Jurkat, Clone E6-1 (cell line): ENCODE results near the gene CPZ.
"Not testable (repeated sequence)": the region's sequence is repeated elsewhere in the genome, so short reads cannot be mapped to it uniquely, and the experiment has no call there.

Source experiments
- DNase-seq: peaks from one replicate; pipeline ENCODE4 v3.0.0-alpha.2; 2011; ENCODE audit warnings: low read depth, low spot score
- H3K4me3 ChIP-seq: 2 replicates; pipeline ENCODE4 v1.5.1; 2011; ENCODE audit warnings: mild to moderate bottlenecking, low read length, control low read depth, moderate library complexity

The CPZ gene

GRCh38 chr4:8645753-8646124 lies 53.2 kb downstream of the CPZ start:
- DNase-seq, result no peak
- H3K4me3 ChIP-seq, result no peak overlapping the region

DNA sequence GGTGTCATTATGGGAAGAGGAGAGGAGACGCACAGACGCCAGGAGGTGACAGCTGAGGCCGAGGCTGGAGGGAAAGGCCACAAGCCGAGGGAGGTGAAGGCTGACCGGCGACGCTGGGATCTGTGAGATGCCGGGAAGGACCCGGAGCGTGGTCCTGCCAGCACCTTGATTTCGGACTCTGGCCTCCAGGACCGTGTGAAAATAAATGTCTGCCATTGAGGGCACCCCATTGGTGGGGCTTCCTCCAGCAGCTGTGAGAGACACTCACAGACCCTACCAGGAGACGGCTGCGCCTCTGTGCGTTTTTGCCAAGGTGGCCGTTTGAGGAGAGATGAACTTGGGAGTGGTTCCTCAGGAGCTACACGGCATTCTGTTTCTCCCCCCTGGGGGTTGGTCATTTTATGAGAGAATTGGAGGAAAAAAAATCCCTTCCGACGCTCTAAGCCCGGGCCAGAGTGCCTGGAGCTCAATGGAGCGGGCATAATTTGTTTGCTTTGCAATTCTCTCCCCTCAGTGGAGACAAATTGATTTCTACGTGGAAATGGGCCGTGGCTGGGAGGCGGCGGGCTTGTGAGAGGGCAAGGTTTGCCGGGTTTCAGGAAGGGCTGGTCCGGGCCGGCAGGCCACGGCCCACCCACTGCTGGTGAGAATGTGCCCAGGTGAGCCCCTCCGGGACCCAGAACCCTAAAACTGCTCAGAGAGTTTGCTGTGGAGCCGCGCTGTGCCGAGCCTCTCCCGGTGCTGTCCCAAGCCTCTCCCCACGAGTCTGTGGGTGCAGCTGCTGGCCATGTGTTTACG lies 53.9 kb downstream of the CPZ start:
- DNase-seq, result no peak
- H3K4me3 ChIP-seq, result no peak overlapping the region

DNA sequence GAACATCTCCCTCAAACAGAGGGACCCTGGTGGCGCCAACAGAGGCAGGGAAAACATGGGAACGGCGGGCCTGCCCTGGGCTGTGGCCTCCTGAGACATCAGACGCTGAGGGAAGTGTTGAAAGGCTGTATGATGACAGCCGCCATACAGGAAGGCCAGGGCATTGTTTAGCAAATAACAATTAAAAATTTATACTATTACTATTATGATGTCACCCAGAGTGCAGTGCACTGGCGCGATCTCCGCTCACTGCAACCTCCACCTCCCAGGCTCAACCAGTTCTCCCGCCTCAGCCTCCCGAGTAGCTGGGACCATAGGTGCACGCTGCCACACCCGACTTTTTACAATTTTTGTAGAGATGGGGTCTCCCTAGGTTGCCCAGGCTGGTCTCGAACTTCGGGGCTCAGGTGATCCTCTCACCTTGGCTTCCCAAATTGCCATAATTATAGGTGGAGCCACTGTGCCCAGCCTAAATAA lies 54.6 kb downstream of the CPZ start:
- DNase-seq, result no peak
- no peak overlapping the region for H3K4me3 ChIP-seq

GRCh38 chr4:8647626-8648025 lies 55.1 kb downstream of the CPZ start:
- DNase-seq, result no peak
- H3K4me3 ChIP-seq, result no peak overlapping the region

DNA sequence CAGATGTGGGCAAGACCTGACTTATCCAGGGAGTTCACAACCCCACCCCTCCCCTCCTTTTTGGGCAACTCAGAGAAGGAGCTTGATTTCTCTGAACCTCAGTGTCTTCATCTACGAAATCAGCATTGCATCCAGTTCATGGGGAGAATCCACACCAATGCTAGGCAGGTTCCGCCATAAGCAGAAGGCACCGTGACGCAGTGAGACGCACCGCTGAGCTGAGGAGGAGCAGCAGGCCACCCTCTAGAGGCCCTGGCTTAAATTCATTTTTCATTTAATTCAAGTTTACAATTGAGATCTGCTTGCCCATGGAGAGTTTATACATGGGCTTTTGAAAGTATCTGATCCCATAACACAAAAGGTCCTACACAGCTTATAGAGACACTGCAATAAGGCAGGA lies 55.7 kb downstream of the CPZ start:
- no peak for DNase-seq
- H3K4me3 ChIP-seq, result no peak overlapping the region

- DNase-seq, result no peak
- no peak overlapping the region for H3K4me3 ChIP-seq
Observed at GRCh38 chr4:8648816-8649630, 56.5 kb downstream of the CPZ start.

GRCh38 chr4:8649631-8650361 lies 57.2 kb downstream of the CPZ start:
- no peak for DNase-seq
- H3K4me3 ChIP-seq, result no peak overlapping the region

DNA sequence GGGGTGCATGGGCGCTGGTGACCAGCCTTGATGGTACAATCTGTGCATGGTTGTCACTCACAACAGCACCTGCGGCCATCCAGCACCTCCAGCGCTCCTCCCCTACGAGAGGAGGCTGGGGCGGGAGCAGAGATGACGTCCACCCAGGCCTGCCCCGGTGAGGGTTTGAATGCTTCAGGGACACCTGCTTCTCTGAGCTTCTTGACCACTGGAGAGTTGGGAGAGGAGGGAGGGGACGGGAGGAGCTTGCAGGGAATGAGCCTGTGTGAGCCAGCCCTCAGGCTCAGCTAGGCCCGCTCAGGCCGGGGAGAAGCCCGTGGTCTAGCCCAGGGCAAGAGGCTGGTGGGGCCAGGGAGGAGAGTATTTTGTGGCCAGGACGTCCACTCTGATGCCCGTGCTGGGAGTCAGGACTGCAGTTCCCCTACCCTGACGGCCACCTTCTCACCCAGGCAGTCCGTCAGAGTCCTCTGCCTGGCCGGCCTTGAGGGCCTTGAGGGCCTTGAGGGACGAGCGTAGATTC lies 59.2 kb downstream of the CPZ start:
- H3K4me3 ChIP-seq, result no peak overlapping the region
- no peak for DNase-seq

- no peak for DNase-seq
- no peak overlapping the region for H3K4me3 ChIP-seq
Observed at GRCh38 chr4:8652181-8653078, 59.9 kb downstream of the CPZ start.

- H3K4me3 ChIP-seq, result no peak overlapping the region
- DNase-seq, result no peak
Observed at GRCh38 chr4:8653326-8654000, 60.9 kb downstream of the CPZ start.

- H3K4me3 ChIP-seq, DNase-seq: not testable (repeated sequence)
Observed at GRCh38 chr4:8654139-8654538, 61.6 kb downstream of the CPZ start.

- no peak overlapping the region for H3K4me3 ChIP-seq
- no peak for DNase-seq
Observed at GRCh38 chr4:8655411-8656184, 63.0 kb downstream of the CPZ start.

DNA sequence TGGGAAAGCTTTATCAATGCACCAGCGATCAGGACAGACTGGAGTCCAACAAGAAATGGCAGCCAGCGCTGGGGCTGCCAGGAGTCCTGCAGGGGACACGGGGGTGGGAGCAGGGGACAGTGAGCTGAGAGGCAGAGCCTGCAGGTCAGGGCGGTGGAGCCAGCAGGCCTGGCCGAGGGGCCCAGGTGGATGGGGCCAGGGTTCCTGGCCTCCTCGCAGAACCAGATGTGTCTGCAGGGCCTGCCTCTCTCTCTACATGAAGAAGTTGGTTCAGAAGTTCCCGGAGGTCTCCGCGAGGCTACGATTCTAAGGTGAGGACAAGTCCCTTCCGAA lies 63.6 kb downstream of the CPZ start:
- DNase-seq, result no peak
- H3K4me3 ChIP-seq, result no peak overlapping the region

- no peak for DNase-seq
- no peak overlapping the region for H3K4me3 ChIP-seq
Observed at GRCh38 chr4:8656711-8657380, 64.3 kb downstream of the CPZ start.

GRCh38 chr4:8657381-8658088 lies 65.0 kb downstream of the CPZ start:
- DNase-seq, result no peak
- no peak overlapping the region for H3K4me3 ChIP-seq

DNA sequence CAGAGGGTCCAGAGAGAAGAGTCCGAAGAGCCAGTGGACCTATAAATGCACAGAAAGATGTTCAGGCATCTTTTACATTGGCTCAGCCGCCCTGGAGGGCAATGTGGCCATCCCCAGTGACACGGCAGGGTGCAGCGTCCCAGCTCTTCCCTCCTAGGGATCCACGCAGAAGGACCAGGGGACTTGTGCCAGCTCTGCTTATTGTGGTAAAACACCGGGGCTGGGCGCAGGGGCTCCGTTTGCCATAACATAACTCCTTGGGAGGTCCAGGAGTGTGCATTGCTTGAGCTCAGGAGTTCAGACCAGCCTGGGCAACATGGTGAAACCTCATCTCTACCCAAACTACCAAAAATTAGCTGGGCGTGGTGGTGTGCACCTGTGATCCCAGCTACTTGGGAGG lies 70.2 kb downstream of the CPZ start:
- DNase-seq, result no peak
- H3K4me3 ChIP-seq, result no peak overlapping the region
